HG03565 (cell line): ENCODE results near the gene SLC7A5.
A peak's percentile ranks its signal among the peaks of the same experiment; 100 is the strongest.
"Not testable (repeated sequence)": the region's sequence is repeated elsewhere in the genome, so short reads cannot be mapped to it uniquely, and the experiment has no call there.

Experiments used
- ATAC-seq: cut with Tn5 transposase; IDR thresholded peaks from one replicate; pipeline ENCODE4 v1.9.1; 2021; ENCODE audit warnings: mild to moderate bottlenecking, moderate library complexity; ENCODE audit not compliant: unreplicated experiment

Gene SLC7A5

GRCh38 chr16:87802670-87803069 is 66.6 kb downstream of the SLC7A5 start:
- no peak for ATAC-seq

GRCh38 chr16:87801679-87802259 is 67.5 kb downstream of the SLC7A5 start:
- ATAC-seq: no peak

DNA sequence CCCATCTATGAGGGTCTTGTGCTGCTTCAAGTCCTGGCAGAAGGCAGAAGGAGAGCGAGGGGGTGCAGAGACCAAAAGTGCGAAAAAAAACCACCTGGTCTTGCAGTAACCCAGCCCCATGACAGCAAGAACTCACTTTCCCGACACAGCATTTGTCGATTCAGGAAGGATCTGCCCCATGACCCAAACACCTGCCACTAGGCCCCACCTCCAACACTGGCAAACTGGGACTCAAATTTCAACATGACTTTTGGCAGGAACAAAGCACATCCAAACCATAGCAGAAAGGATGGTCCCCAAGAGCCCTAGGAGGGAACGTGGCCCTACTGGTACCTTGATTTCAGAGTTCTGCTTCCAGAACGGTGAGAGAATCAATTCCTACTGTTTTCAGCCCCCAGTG is 68.8 kb downstream of the SLC7A5 start:
- no peak for ATAC-seq

DNA sequence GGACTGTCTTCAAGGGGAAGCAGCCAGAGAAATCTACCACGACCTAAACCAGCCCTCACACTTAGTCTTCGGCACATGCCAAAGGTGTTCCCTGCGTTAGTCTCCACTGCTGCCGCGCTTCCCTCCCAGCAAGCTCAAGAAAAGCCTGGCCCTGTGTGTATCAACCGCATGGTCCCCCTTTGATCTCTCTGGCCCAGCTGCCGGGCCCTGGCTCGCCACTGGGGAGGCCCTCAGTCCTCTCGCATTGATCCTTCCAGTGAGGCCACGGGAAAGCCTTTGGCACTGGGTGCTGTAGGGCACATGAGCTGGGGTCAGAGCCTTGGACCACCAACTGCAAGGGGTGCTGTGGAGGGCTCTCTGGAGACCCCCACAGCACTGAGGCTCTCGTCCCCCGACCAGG is 74.0 kb downstream of the SLC7A5 start:
- ATAC-seq: no peak

DNA sequence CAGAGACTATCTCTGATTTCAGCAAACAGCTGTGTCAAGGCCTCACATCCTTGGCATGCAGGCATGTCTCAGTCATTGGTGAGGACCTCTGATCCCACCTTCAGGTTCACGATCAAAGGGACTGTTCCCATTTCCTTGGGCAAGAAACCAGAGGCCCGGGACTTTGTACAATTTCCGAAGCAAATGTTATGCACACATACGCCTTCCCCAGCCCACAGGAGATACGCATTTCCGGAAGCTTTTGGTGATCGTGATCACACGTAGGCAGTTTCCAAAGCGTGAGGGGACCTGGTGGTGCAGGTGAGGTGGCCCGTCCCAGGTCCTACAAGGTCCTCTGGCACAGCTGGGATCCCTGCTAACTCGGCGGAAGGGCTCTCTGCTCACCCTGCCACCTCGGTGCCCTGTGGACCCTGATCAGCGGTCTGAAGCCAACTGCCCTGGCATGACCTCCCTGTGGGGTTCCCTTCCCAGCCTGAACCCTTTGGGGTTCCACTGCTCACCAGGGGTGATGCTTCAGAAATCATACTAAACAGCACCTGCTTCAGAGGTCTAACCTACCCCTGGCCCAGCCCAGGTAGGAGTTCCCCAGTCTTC is 74.7 kb downstream of the SLC7A5 start:
- no peak for ATAC-seq

GRCh38 chr16:87792205-87792565 is 77.1 kb downstream of the SLC7A5 start:
- ATAC-seq: no peak

DNA sequence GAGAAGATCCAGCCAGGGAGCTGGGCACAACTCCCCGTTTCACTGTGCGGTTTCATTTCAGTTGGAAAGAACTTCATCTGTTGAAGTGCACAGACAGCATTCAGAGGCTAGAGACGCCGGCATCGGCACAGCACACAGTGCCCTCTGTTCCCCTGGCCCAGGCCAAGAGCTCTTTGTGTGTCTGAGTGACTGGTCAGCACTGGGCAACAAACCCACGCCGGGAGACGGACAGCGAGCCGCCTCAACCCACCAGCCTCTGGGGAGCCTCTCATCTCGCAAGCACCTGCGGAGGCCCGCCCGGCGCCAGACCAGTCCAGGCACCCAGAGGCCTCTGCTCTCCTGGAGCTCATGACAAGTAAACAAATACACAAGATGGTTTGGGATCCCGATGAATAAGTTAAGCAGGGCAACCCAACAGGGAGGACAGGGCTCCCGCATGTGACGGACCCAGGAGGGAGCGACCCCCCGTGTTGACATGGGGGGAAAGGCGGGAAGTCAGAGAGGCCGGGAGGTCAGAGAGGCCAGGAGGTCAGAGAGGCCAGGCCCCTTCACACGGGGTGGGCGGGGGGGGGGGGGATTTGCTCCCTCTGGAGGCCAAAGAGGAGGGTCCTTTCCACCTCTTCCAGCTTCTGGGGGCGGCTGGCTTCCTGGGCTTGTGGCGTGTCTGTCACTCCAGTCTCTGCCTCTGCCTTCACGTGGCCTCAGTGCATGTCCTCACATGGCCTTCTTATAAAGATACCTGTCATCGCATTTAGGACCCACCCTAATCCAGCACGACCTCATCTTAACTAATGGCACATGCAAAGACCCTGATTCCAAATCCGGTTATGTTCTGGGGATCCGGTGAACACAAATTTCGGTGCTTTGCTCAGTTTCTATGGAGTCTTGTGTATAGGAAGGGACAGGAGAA is 77.8 kb downstream of the SLC7A5 start:
- ATAC-seq: no peak

GRCh38 chr16:87790292-87791100 is 78.8 kb downstream of the SLC7A5 start:
- ATAC-seq: no peak

- no peak for ATAC-seq
Observed at GRCh38 chr16:87789437-87790291, 79.6 kb downstream of the SLC7A5 start.

DNA sequence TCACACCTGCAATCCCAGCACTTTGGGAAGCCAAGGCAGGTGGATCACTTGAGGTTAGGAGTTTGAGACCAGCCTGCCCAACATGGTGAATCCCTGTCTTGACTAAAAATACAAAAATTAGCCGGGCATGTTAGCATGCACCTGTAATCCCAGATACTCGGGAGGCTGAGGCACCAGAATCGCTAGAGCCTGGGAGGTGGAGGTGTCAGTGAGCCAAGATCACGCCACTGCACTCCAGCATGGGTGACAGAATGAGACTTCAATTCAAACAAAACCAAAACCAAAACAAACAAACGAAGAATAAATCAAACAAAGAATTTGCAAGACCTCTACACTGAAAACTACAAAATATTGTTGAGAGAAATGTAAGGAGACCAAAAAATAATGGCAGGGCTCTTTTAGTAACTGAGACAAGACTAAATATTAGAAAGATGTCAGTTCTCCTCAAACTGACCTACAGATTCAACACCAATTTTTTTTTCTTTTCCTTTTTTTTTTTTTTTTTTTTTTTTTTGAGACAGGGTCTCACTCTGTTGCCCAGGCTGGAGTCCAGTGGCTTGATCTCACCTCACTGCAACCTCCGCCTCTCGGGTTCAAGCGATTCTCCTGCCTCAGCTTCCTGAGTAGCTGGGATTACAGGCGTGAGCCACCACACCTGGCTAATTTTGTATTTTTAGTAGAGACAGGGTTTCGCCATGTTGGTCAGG is 80.4 kb downstream of the SLC7A5 start:
- ATAC-seq: not testable (repeated sequence)

GRCh38 chr16:87787451-87788091 is 81.7 kb downstream of the SLC7A5 start:
- ATAC-seq: not testable (repeated sequence)

- ATAC-seq: no peak
Observed at GRCh38 chr16:87784812-87785211, 84.5 kb downstream of the SLC7A5 start.

GRCh38 chr16:87782033-87782432 is 87.3 kb downstream of the SLC7A5 start:
- no peak for ATAC-seq

DNA sequence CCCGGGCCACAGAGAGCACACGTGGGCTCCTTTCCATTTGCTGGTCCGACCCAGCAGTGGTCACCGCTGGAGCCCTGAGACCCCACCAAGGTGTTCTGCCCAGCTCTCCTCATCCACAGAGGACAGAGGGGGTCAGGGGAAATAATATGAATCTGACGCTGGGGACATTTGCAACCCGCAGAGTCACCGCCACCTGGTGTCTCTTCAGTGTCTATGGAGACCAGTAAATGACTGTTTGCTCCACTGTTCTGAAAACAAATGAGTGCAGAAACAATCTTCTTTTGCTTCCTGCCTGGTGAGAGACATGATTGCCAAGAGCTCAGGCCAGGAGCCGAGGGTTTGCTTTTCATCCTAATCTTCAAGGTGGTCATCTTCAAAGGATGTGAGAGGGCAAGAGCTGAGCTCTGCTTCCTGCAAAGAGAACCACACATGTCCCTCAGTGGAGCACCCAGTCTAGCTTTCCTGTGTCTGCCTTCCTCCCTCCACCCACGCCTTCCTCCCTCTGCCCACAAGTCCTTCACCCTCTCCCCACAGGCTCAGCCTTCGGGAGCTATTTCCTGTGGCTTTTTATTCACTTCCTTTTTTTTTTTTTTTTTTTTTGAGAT is 88.8 kb downstream of the SLC7A5 start:
- ATAC-seq: peak; percentile 29
